CD8-positive, alpha-beta memory T cell (primary cell): Measurements from ENCODE around the gene ALDH18A1. TPM values are rescaled to one million over a fixed set of nuclear protein-coding genes. Genes with fewer than 3 reads are reported as not detected.
"Not testable (repeated sequence)": the region's sequence is repeated elsewhere in the genome, so short reads cannot be mapped to it uniquely, and the experiment has no call there.

Experiments used
- CTCF ChIA-PET: fragments of 350-600 bp; sonication (Branson Sonifier 250); formaldehyde crosslinking; loops from one replicate; lab custom pipeline; 2021; ENCODE audit warnings: antibody characterized with exemption; lab: Charles Lee
- POLR2A ChIA-PET: fragments of 350-600 bp; sonication (Branson Sonifier 250); formaldehyde crosslinking; loops from one replicate; lab custom pipeline; 2021; ENCODE audit warnings: antibody characterized with exemption; lab: Charles Lee
- DNase-seq, 5 donors: peaks; one replicate each; pipeline versions ENCODE4 v3.0.0 to v3.0.0-alpha.2; 2020 to 2022; ENCODE audit warnings: mixed read lengths in 1 of 5
- H3K27ac ChIP-seq: one replicate; pipeline ENCODE4 v1.7.0; 2013; ENCODE audit warnings: low read depth, mild to moderate bottlenecking, low read length, moderate library complexity
- H3K27me3 ChIP-seq: 2 replicates; pipeline ENCODE4 v1.7.0; 2013; ENCODE audit warnings: low read length, mild to moderate bottlenecking; ENCODE audit not compliant: insufficient read depth, poor library complexity, severe bottlenecking
- H3K36me3 ChIP-seq: 2 replicates; pipeline ENCODE4 v1.7.0; 2013; ENCODE audit warnings: mild to moderate bottlenecking, low read length, moderate library complexity; ENCODE audit not compliant: insufficient read depth
- H3K4me1 ChIP-seq: 2 replicates; pipeline ENCODE4 v1.7.0; 2013; ENCODE audit warnings: mild to moderate bottlenecking, low read length, moderate library complexity; ENCODE audit not compliant: insufficient read depth
- H3K4me3 ChIP-seq: 2 replicates; pipeline ENCODE4 v1.7.0; 2013; ENCODE audit warnings: mild to moderate bottlenecking, low read length
- H3K9me3 ChIP-seq: 2 replicates; pipeline ENCODE4 v1.7.0; 2013; ENCODE audit warnings: mild to moderate bottlenecking, low read length
- H3K27ac Mint-ChIP-seq, 8 donors: one replicate each; pipeline ENCODE4 v1.8.0; 2020 to 2021; ENCODE audit warnings: mixed read lengths in 8 of 8, mild to moderate bottlenecking in 6 of 8, inconsistent platforms in 3 of 8, moderate library complexity in 3 of 8
- H3K27me3 Mint-ChIP-seq, 2 donors: one replicate each; pipeline ENCODE4 v1.8.0; 2020 to 2021; ENCODE audit warnings: mixed read lengths in 2 of 2, mild to moderate bottlenecking in 1 of 2, moderate library complexity in 1 of 2
- H3K36me3 Mint-ChIP-seq, 3 donors: one replicate each; pipeline ENCODE4 v1.8.0; 2020 to 2021; ENCODE audit warnings: mixed read lengths in 3 of 3, inconsistent platforms in 1 of 3, mild to moderate bottlenecking in 1 of 3
- H3K4me1 Mint-ChIP-seq, 3 donors: one replicate each; pipeline ENCODE4 v1.8.0; 2020 to 2021; ENCODE audit warnings: mixed read lengths in 3 of 3, inconsistent platforms in 1 of 3, mild to moderate bottlenecking in 1 of 3
- H3K4me3 Mint-ChIP-seq, 7 donors: one replicate each; pipeline ENCODE4 v1.8.0; 2020 to 2021; ENCODE audit warnings: mixed read lengths in 7 of 7, mild to moderate bottlenecking in 6 of 7, moderate library complexity in 4 of 7, inconsistent platforms in 2 of 7
- H3K9me3 Mint-ChIP-seq, 5 donors: one replicate each; pipeline ENCODE4 v1.8.0; 2020 to 2022; ENCODE audit warnings: mixed read lengths in 5 of 5, mild to moderate bottlenecking in 3 of 5, moderate library complexity in 2 of 5, inconsistent platforms in 1 of 5
- polyA plus RNA-seq: library from polyadenylated mRNA; unstranded; fragments of 300-500 nt; fragmentation: Illumina TruSeq; gene quantifications from one replicate; pipeline ENCODE4 v1.2.3, GENCODE V29; 2021
- total RNA-seq, 2 experiments: library from RNA; stranded (reverse); gene quantifications; one replicate each; pipeline ENCODE4 v1.2.3, GENCODE V29; 2021

The ALDH18A1 gene
- total and polyA plus RNA-seq, 3 experiments from 2014 or later = 66.9 to 89.6 (median 89.1) TPM

- H3K4me1 Mint-ChIP-seq = peaks cover 39 to 61% (median 57%) of the 10 kb centered on the region in 3 donors
- Histone ChIP-seq H3K4me1 (peaks cover 22% of the 10 kb centered on the region), H3K4me3 (no peak overlapping the region), H3K36me3 (peaks cover 23% of the 10 kb centered on the region), H3K27me3 (no peaks in the 10 kb centered on the region), H3K27ac (no peak overlapping the region), H3K9me3 (no peaks in the 10 kb centered on the region)
- H3K9me3 Mint-ChIP-seq = no peaks in the 10 kb centered on the region
- no peak for DNase-seq
- peak overlapping the region in 6 of 8 donors; percentile 19 to 98 (median 48) for H3K27ac Mint-ChIP-seq
- H3K4me3 Mint-ChIP-seq = peak overlapping the region in 1 of 7 donors; percentile 96
- CTCF ChIA-PET = interaction anchor here (5.4 kb wide), 1 partner anchor 150 kb away, joined by 149 read pairs; no protein-coding TSS in a partner anchor
- H3K36me3 Mint-ChIP-seq = peaks cover 0 to 68% (median 10%) of the 10 kb centered on the region in 3 donors
- POLR2A ChIA-PET = no interaction called here
- H3K27me3 Mint-ChIP-seq = no peaks in the 10 kb centered on the region
These were observed 34.8 kb upstream of the ALDH18A1 start for GRCh38 chr10:95691281-95691680.

GRCh38 chr10:95688648-95689047 is 32.1 kb upstream of the ALDH18A1 start:
- Histone ChIP-seq H3K27me3 (no peaks in the 10 kb centered on the region), H3K4me1 (peaks cover 16% of the 10 kb centered on the region), H3K4me3 (no peak overlapping the region), H3K9me3 (no peaks in the 10 kb centered on the region), H3K27ac (no peak overlapping the region), H3K36me3 (peaks cover 45% of the 10 kb centered on the region)
- ChIA-PET CTCF (interaction anchor here (0.9 to 1.1 kb wide), 2 partner anchors 9 to 155 kb away, joined by 3 read pairs; no protein-coding TSS in a partner anchor), POLR2A (interaction anchor here (0.7 kb wide), 1 partner anchor 67 kb away, joined by 3 read pairs; the partner anchor contains the start of gene ENTPD1)
- Mint-ChIP-seq H3K9me3 (no peaks in the 10 kb centered on the region), H3K4me1 (peaks cover 33 to 50% (median 48%) of the 10 kb centered on the region in 3 donors), H3K27me3 (no peaks in the 10 kb centered on the region), H3K36me3 (peaks cover 4 to 92% (median 18%) of the 10 kb centered on the region in 3 donors), H3K4me3 (no peak overlapping the region), H3K27ac (peak overlapping the region in 2 of 8 donors; percentile 34 to 84)
- DNase-seq = no peak

DNA sequence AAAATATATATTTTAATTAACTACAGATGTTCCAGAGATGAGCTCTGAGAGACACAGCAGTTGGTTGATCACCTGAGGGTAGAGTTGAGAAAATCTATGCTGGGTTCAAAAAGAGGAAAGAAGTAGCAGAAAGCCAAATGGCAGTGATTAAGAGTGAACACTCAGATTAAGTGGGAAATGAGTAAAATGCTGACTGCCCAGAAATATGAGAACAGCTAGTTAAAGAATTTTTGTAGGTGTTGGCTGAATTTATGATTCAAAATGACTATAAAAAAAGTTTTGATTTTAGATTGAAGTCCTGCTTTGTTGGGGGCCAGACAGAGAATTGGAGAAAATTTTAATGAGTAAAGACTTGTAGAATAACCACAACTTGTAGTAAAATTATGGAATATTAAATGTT is 27.5 kb upstream of the ALDH18A1 start:
- ChIA-PET CTCF (interaction anchor here (2.0 kb wide), 1 partner anchor 10 kb away, joined by 10 read pairs; the partner anchor contains the start of gene TCTN3), POLR2A (no interaction called here)
- Histone ChIP-seq H3K36me3 (peaks cover 46% of the 10 kb centered on the region), H3K4me3 (no peak overlapping the region), H3K9me3 (no peaks in the 10 kb centered on the region), H3K27me3 (no peaks in the 10 kb centered on the region), H3K27ac (no peak overlapping the region), H3K4me1 (no peaks in the 10 kb centered on the region)
- peaks cover 7 to 83% (median 23%) of the 10 kb centered on the region in 3 donors for H3K36me3 Mint-ChIP-seq
- peaks cover under 1 to 7% (median 5%) of the 10 kb centered on the region in 3 donors for H3K4me1 Mint-ChIP-seq
- no peaks in the 10 kb centered on the region for H3K9me3 Mint-ChIP-seq
- no peak for DNase-seq
- no peak overlapping the region for H3K4me3 Mint-ChIP-seq
- H3K27ac Mint-ChIP-seq = no peak overlapping the region
- no peaks in the 10 kb centered on the region for H3K27me3 Mint-ChIP-seq

GRCh38 chr10:95675403-95676116 is 19.0 kb upstream of the ALDH18A1 start:
- Mint-ChIP-seq H3K9me3 (no peaks in the 10 kb centered on the region), H3K27ac (peak overlapping the region in 1 of 8 donors; percentile 9), H3K4me1 (no peaks in the 10 kb centered on the region), H3K36me3 (peaks cover 3 to 63% (median 18%) of the 10 kb centered on the region in 3 donors), H3K4me3 (no peak overlapping the region), H3K27me3 (no peaks in the 10 kb centered on the region)
- Histone ChIP-seq H3K9me3 (no peaks in the 10 kb centered on the region), H3K36me3 (peaks cover 6% of the 10 kb centered on the region), H3K4me3 (no peak overlapping the region), H3K27me3 (no peaks in the 10 kb centered on the region), H3K4me1 (no peaks in the 10 kb centered on the region), H3K27ac (no peak overlapping the region)
- DNase-seq = no peak
- CTCF ChIA-PET = no interaction called here
- POLR2A ChIA-PET = no interaction called here

DNA sequence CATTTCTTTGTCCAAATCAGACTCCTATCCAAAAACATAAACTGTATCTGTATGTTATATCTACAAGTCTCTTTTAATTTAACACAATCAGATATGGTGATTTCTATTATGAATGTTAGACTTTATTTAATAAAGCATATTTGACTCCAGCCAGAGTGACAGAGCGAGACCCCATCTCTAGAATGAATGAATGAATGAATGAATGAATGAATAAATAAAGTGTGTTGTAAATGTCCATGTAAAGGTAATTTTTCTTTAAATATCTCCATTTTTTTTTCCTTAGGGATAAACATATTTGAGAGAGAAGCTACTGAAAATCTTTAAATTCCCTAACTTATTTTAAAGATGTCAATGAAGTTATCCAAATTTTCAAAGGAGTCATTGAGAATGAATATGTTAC is 18.1 kb upstream of the ALDH18A1 start:
- no peaks in the 10 kb centered on the region for H3K36me3 ChIP-seq
- Mint-ChIP-seq H3K27me3 (no peaks in the 10 kb centered on the region), H3K27ac (no peak overlapping the region), H3K36me3 (peaks cover 3 to 54% (median 14%) of the 10 kb centered on the region in 3 donors), H3K4me3 (no peak overlapping the region), H3K4me1 (no peaks in the 10 kb centered on the region), H3K9me3 (no peaks in the 10 kb centered on the region)
- H3K4me1 ChIP-seq = no peaks in the 10 kb centered on the region
- H3K4me3 ChIP-seq = no peak overlapping the region
- POLR2A ChIA-PET = no interaction called here
- no peak for DNase-seq
- H3K9me3 ChIP-seq = no peaks in the 10 kb centered on the region
- CTCF ChIA-PET = no interaction called here
- H3K27ac ChIP-seq = no peak overlapping the region
- no peaks in the 10 kb centered on the region for H3K27me3 ChIP-seq

DNA sequence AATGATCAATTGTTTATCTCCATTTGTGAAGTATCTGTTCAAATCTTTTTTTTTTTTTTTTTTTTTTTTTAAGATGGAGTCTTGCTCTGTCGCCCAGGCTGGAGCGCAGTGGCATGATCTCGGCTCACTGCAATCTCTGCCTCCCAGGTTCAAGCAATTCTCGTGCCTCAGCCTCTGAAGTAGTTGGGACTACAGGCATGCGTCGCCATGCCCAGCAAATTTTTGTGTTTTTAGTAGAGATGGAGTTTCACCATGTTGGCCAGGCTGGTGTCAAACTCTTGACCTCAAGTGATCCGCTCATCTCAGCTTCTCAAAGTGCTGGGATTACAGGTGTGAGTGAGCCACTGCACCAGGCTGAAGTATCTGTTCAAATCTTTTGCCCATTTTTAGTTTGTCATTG is 16.1 kb upstream of the ALDH18A1 start:
- H3K27me3 Mint-ChIP-seq, H3K27ac Mint-ChIP-seq, DNase-seq, H3K4me3 Mint-ChIP-seq, H3K4me3 ChIP-seq, H3K36me3 ChIP-seq, POLR2A ChIA-PET, H3K27me3 ChIP-seq, H3K4me1 ChIP-seq, H3K27ac ChIP-seq, H3K4me1 Mint-ChIP-seq, H3K9me3 ChIP-seq, H3K9me3 Mint-ChIP-seq: not testable (repeated sequence)
- peaks cover 8 to 57% (median 16%) of the 10 kb centered on the region in 3 donors for H3K36me3 Mint-ChIP-seq
- CTCF ChIA-PET = interaction anchor here (1.3 kb wide), 1 partner anchor 21 kb away, joined by 3 read pairs; the partner anchor contains the start of gene TCTN3

- H3K36me3 ChIP-seq = no peaks in the 10 kb centered on the region
- ChIA-PET CTCF (interaction anchor here (1.1 kb wide), 1 partner anchor 29 kb away, joined by 4 read pairs; the partner anchor contains the start of gene TCTN3), POLR2A (no interaction called here)
- H3K36me3 Mint-ChIP-seq = peaks cover 5 to 43% (median 6%) of the 10 kb centered on the region in 3 donors
- no peak overlapping the region for H3K4me3 Mint-ChIP-seq
- no peak overlapping the region for H3K4me3 ChIP-seq
- H3K9me3 ChIP-seq = no peaks in the 10 kb centered on the region
- H3K4me1 Mint-ChIP-seq = no peaks in the 10 kb centered on the region
- H3K27me3 Mint-ChIP-seq = peaks cover 0 to 1% of the 10 kb centered on the region in 2 donors
- H3K27ac Mint-ChIP-seq = peak overlapping the region in 1 of 8 donors; percentile 36
- DNase-seq = no peak
- H3K9me3 Mint-ChIP-seq = no peaks in the 10 kb centered on the region
- H3K4me1 ChIP-seq = no peaks in the 10 kb centered on the region
- no peak overlapping the region for H3K27ac ChIP-seq
- no peaks in the 10 kb centered on the region for H3K27me3 ChIP-seq
These were observed 8.0 kb upstream of the ALDH18A1 start for GRCh38 chr10:95664543-95664942.

DNA sequence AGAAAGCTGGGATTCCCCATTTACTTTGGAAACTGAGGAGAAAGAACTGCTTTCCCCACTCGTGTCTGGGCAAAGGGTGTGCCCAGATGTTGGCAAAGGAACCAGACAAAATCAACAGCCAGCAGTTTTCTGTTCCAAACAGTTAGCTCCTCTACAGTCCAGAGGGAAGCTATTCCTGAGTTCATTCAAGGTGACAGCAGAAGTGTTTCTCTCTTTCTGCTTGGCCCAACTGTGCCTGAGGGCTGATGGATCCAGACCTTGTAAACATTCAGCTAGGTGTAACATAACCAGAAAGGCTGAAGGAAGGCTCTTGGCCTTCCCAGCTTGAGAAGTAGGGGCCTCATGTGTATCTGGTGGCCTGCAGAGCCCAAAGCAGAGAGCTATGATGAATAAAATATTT is 7.0 kb upstream of the ALDH18A1 start:
- Mint-ChIP-seq H3K27me3 (no peaks in the 10 kb centered on the region), H3K4me3 (no peak overlapping the region), H3K9me3 (no peaks in the 10 kb centered on the region), H3K36me3 (peaks cover 2 to 34% (median 6%) of the 10 kb centered on the region in 3 donors), H3K4me1 (no peaks in the 10 kb centered on the region), H3K27ac (no peak overlapping the region)
- H3K27me3 ChIP-seq = no peaks in the 10 kb centered on the region
- no peaks in the 10 kb centered on the region for H3K4me1 ChIP-seq
- no peak overlapping the region for H3K4me3 ChIP-seq
- H3K27ac ChIP-seq = no peak overlapping the region
- no peaks in the 10 kb centered on the region for H3K9me3 ChIP-seq
- ChIA-PET CTCF (interaction anchor here (2.4 kb wide), 1 partner anchor 31 kb away, joined by 11 read pairs; the partner anchor contains the start of gene TCTN3), POLR2A (no interaction called here)
- no peak for DNase-seq
- H3K36me3 ChIP-seq = no peaks in the 10 kb centered on the region
